ENCODE measurements around the gene FGFRL1.
A peak's percentile ranks its signal among the peaks of the same experiment; 100 is the strongest.

FGFRL1 gene

DNA sequence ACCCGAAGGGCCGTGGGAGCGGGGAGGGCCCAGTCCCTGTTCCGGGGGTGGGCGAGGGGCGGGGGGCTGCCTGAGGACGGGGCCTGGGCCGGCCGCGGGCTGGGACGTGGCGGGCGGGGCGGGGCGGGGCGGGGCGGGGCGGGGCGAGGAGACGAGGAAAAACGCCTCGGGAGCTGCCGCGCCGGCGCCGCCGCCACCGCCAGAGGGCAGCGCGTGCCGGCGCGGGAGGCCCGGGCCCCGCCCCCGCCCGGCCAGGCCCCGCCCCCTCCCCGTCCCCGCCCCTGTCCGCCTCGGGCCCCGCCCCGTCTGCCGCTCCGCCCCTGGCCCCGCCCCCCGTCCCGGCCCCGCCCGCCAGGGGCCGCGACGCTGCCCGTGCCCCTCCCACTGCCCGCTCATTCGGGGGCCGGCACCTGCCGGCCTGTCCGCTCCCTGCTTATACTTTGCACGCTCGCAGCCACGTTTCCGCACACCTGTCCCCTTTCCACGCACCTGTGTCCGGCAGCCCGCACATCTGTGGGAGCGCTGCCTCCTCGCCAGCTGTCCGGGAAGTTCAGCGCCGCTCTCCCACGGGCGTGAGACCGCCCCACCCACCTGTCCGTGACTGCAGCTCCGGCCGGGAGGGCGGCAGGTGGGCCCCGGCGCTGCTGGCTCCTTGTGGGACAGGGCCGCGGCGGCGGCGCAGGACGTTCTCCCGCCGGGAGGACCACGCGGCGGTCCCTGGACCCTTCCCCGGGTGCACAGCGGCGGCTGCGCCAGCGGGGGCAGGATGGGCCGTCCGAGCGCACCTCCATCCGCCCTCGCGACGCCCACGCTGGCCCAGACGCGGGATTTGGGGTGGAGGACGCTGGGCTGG is 1.7 kb upstream of the FGFRL1 start:
- DNase-seq: peak; percentile 86

DNA sequence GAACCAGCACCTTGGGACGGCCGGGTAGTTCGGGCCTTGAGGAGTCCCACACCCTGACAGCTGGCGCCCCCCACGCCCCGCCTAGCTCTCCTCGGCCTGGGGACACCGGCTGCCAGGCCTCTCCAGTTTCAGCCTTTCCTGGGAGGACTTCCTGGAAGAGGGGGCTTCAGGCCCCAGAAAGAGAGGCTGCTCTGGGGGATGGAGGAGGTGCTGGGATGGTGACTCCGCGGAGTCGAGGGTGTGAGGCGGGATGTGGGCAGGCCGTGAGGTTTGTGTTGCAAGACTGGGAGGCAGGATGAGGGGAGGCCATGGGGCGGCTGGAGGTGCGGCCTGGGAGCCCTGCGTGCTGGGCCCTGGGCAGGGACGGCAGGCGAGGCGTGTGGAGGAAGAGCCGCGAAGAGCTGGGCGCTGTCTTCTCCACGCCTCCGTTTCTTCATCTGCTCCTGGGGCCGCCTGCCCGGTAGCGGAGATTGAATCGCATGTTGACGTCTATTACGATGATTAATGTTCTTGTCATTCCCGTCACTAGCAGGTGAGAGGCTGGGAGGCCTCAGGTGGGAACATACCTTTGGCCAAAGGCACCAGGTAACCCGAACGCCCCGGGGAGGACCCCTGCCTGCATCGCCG is 918 bp upstream of the FGFRL1 start:
- DNase-seq: peak; percentile 85

DNA sequence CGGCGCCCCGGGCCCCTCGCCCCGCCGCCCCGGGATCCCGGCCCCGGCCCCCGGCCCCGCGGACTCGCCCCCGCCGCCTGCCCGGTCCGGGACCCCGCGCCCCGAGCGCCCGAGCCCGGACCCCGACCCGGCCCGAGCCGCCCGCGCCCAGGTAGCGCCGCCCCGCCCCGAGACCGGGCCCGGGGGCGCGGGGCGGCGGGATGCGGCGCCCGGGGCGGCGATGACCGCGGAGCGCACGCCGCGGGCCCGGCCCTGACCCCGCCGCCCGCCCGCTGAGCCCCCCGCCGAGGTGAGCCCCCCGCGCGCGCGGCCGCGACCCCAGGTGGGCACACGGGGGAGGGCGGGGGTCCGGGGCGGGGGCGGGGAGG is 224 bp downstream of the FGFRL1 start:
- no peak for DNase-seq

DNA sequence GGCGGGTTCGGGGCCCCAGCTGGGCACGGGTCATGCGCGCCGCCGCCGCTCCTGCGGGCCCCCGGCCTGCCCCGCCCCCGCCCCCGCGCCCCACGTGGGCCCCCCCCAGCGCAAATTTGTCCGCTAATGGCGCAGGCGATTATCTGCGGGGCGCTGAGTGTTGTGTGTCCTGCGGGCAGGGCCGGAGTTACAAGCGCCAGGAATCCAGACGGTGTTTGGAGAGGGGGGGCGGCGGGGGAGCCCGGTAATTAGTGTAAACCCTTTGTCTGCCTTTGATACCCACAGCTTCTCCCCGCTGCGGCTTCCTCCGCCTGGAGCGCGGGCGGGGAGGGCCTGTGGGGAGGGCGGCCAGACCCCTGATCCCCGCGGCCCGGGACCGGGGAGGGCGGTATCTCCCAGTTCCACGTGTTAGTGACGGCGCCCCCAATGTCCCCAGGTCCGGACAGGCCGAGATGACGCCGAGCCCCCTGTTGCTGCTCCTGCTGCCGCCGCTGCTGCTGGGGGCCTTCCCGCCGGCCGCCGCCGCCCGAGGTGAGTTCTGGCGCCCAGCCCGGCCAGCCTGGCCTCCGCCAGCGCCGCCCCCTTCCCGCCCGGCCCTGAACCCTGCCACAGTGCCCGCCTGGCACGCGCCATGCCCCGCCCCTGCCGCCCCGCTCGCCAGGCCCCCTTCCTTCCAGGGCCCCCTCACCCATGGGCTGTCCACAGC is 761 bp downstream of the FGFRL1 start:
- DNase-seq: no peak

DNA sequence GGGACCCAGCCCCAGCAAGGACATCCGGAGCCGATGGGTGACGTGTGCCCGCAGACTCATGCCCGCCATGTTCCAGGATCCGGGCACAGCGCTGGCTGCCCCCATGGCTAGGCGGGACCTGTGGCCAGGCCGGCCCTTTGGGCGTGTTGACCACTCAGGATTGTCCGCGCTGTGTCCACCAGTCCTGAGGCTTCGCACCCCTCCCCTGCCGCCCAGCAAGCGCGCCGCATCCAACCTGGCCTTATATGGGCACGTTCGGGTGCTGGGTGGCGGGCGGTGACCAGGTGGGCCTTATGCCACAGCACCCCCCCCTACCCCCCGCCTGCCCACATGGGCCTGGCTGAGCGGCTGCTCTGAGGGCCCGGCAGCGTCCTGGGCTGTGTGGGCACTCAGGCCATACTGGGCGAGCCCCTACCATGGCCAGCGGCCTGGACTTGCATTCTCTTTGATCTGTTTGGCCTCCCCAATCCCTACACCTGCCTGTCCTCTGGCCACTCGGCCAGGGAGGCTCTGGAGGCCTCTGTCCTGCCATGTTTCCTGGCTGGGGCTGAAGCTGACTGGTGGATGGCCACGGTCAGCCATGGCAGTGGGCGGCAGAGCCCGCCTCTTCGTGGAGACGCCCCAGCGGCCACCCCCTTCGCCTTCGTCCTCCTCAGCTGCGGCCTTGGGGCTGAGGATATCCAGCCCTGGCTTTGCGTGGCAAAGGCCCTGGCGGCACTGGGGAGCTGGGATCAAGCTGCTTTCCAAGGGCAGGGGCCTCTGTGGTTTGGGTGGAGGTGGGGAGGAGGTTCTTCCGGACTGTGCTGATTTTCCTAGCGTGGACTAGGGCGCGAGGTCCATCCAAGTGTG is 2.0 kb downstream of the FGFRL1 start:
- DNase-seq: no peak

GRCh38 chr4:1014291-1015167 is 3.1 kb downstream of the FGFRL1 start:
- DNase-seq: no peak

DNA sequence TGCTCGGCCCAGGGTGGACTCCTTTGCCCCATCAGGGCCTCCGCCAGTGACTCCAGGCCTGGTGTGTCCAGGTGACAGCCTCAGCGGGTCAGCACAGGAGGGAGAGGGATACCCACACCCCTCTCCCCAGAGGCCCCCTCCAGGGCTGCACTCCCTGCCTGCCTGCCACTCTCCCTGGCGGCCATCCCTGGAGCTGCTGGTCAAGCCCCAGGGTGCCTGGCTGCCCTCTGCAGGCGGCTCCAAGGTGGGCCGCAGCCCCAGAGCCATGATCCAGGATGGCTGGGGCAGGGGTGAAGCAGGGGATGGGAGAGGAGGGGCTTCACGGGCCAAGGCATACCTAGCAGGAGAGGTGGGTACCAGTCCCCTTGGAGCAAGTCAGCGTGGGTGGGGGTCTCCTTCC is 3.8 kb downstream of the FGFRL1 start:
- DNase-seq: no peak

GRCh38 chr4:1015746-1016145 is 4.3 kb downstream of the FGFRL1 start:
- DNase-seq: no peak

- DNase-seq: no peak
These were observed 5.8 kb downstream of the FGFRL1 start for GRCh38 chr4:1017211-1017610.

DNA sequence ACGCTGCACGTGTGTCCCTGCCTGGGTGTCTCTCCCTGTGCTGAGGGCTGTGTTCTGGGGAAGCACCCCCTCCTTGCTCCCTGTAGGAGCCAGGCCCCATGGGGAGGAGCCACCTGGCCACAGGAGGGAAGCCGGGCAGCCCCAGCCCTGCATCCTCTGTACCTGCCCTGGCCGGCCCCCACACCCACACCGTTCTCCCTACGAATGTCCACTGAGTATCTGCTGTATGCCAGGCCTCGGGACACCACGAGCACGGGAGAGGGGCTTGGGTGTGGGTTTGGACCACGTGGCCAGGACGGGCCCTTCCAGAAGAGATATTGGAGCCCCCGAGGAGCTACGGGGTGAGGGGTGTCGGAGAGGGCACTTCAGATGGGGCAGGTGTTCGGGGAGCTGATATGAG is 6.3 kb downstream of the FGFRL1 start:
- no peak for DNase-seq

DNA sequence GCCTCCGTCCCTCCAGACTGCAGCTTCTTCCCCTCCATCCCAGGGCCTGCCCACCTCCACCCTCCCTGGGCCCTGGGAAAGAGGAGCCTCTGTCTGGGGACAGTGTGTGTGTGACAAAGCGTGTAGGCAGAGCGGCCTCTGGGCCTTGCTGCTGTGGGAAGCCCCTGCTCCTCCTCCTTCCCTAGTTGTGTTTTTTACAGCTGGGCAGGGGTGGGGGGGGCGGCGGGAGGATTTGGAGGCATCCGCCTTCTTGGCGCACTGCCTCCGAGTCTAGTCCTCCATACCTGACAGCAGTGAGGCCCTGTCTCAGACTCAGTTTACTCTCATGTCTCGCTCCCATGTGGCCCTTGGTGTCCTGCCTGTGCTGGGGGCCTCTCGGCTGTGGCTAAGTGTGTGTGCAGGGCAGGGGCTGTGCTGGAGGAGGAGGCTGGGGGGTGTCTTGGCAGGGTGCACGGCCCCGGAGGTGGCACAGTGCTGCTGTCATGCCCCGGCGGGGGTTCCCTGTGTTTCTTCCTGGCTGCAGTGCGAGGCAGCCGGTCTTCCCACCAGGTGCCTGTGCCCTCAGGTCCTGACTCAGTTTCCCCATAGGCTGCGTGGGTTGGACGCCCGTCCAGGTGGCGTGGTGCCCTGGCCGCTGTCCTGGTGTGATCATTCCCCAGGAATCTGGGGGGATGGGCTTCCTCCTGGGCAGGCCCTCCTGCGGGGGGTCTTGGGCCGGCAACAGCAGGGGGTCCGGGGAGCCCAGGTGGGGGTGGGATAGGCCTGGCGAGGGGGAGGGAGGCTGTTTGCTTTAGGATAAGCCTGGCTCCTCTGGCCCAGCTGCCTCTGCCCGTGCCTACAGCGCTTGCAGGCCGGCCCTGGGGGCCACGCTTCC is 7.0 kb downstream of the FGFRL1 start:
- no peak for DNase-seq

GRCh38 chr4:1019320-1019719 is 7.9 kb downstream of the FGFRL1 start:
- DNase-seq: no peak

DNA sequence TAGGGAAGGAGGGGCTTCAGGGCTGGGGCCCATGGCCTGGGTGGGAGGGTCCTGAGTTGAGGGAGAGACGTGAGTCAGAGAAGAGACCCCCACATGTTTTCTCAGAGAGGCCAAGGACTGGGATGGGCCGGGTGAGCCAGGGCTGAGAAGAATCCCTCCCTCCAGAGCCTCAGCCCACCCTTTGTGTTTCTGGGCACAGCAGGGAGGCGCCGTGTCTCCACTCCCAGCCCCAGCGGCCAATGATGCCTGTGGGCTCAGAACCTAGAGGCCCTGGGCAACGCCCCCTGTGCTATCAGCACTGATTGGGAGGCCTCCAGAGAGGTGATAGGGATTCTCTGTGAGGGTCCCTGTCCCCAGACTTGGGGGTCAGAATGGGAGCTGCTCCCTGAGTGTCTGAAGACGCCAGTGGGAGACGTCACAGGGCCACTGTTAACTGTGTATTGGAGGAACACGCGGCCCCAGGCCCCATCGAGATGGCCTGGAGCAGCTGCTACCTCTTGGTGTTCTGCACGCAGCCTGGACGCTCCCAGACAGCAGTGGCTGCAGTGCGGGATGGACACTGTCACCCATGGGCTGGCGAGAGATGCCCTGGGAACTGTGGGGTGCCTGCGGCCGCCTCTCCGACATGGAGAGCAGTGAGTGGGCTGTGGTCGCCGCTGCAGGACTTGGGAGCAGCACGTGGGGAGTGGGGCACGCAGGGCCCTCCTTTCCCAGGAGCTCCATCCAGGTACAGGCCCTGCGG is 8.5 kb downstream of the FGFRL1 start:
- no peak for DNase-seq

GRCh38 chr4:1021386-1022050 is 10.1 kb downstream of the FGFRL1 start:
- DNase-seq: no peak

GRCh38 chr4:1022051-1022738 is 10.8 kb downstream of the FGFRL1 start:
- no peak for DNase-seq

DNA sequence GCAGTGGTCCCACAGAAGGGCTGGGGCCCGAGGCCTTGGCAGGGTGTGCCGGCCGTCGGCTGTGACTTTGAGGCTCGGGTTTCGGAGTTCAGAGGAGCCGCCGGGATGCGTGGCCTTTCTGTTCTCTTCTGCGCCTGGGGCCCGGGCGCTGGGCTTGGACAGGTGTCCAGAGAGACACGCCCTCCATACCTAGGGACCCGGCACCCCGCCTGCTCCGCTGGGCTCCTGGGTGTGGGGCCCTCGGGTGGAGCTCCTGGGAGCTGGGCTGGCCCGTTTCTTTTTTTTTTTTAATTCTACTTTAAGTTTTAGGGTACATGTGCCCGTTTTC is 11.3 kb downstream of the FGFRL1 start:
- no peak for DNase-seq

GRCh38 chr4:1023075-1023640 is 11.7 kb downstream of the FGFRL1 start:
- no peak for DNase-seq

- no peak for DNase-seq
These were observed 12.7 kb downstream of the FGFRL1 start for GRCh38 chr4:1023895-1024740.
